Inflammatory macrophage (primary cell): Measurements from ENCODE around the gene RAP1GAP2.
A peak's percentile ranks its signal among the peaks of the same experiment; 100 is the strongest.

ENCODE experiments used
- DNase-seq, 2 donors: peaks; one replicate each; pipeline ENCODE4 v3.0.0-alpha.2; 2020 to 2022

Gene RAP1GAP2

DNA sequence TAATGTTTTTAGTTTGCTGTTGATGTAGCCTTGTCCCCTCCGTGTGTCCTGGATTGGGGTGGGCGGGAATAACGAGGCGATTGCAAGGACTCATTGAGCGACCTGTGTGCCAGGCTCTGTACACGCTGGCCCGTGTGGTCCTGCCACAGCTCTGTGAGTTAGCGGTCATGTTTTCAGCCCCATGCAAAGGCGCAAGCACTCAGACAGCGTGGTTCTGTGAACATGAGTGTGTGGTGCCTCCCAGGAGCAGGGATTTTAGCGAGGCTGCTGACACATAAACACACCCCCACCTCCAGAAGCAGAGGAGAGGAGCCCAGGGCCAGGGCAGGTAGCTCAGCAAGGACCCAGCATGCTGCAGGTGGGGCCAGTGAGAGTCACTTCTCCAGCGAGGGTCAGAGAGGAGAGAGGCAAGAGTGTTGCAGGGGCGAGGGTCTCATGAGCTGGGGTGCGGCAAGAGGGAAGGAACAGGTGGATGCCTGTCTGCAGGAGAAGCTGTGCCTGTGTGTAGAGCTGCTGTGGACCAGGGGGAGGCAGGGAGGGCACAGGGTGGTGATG, 151.8 kb downstream of the RAP1GAP2 start:
- no peak for DNase-seq

DNA sequence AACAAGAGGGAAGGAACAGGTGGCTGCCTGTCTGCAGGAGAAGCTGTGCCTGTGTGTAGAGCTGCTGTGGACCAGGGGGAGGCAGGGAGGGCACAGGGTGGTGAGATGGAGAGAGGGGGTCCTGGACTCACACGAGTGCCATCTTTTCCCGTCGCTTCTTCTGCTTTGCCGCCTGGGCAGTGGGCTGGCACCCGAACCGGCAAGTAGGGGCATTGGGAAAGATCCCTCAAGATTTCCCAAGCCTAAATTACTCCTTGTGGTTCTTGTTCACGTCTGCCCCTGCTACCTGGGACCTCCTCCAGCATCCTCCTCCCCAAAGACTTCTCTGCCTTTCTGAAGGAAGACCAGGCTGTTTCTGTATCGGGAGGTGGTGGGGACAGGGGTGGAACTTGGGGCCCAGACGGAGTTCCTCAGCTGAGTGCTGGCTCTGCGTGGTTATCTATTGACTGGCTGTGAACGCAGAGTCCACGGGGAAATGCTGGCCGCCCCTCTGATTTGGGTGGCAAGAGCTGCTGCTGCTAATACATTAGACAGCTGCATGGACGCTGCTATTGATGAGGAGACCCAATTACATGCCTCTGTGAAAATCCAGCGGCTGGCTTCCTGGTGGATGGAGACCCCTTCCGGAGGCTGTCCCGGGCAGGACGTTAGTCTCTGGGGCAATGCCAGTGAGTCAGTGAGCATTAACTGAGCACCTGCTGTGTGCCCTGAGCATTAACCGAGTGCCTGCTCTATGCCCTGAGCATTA, 152.7 kb downstream of the RAP1GAP2 start:
- DNase-seq, result no peak

DNA sequence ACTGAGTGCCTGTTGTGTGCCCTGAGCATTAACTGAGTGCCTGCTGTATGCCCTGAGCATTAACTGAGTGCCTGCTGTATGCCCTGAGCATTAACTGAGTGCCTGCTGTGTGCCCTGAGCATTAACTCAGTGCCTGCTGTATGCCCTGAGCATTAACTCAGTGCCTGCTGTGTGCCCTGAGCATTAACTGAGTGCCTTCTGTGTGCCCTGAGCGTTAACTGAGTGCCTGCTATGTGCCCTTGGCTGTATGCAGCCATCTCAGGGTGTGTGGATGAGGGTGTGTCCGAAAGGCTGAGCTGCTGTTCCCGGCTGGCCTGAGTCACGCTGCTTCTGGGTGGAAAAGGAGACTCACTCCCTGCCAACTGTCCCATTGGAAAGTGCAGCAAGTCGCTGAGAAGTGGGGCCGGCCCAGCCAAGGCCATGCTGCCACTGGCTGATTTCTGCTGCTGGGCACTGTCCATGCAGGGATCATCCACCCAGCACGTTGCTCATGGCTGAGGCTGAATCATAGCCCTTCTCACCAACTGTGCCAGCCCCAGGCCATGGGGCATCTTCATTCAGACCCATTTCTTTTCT, 153.3 kb downstream of the RAP1GAP2 start:
- DNase-seq, result no peak

DNA sequence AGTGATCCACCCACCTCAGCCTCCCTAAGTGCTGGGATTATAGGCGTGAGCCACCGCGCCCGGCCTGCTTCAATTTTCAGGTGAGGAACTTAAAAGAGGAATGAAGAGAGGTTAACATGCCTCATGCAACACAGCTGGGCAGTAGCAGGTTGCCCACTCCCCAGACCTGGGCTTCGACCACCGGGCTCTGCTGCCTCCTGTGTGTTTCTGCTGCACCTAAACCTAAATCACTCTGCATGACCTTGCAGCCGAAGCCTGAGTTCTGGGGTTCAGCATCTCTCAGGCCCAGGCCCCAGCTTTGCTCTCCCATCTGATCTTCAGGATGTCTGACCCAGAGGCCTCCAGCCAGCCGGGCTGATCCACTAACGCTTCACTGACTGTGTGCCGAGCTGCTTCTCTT, 154.6 kb downstream of the RAP1GAP2 start:
- DNase-seq, result no peak

DNA sequence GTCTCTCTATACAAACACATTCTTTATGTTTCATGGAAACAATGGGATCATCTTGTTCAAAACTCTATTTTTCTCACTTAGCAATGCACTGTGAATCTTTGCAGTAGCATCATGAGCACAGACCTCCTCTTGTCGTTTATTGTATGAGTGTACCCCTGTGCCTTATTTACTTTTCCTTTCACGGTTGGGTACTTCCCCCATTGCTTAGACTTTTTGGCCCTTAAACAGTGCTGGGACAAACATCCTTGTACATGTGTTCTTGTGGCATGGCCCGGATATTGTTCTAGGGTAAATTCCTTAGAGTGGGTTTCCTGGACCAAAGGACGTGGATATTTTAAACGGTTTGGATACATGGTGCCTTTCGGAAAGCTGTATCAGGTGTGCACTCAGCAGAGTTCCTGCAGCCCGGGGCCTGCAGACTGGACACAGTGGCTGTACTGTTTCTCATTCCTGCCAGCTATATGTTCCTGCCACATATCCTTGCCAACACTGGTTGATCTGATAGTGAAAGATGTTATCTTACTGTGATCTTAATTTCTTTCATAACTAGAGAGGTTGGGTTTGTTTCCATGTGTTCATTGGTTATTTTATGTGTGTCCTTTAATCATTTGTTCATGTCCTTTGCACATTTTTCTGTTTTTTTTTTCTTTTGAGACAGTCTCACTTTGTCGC, 156.1 kb downstream of the RAP1GAP2 start:
- DNase-seq, result no peak

DNA sequence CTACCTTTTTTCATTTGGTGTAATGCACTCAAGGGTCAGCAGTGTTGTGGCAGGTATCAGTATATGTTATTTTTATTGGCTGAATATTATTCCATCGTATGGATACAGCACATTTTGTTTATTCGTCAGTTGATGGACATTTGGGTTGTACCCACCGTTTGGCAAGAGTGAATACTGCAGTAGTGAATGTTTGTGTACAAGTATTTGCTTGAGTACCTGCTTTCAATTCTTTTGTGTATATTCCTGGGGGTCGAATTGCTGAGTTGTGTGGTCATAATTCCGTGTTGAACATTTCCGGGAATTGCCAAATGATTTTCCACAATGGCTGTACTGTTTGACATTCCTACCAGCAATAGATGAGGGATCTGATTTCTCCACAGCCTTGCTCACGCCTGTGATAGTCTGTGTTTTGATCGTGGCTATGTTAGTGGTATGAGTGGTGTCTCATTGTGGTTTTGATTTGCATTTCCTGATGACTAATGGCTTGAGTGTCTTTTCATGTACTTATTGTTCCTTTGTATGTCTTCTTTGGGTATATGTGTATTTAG, 158.7 kb downstream of the RAP1GAP2 start:
- peak; percentile 22 to 32 for DNase-seq

DNA sequence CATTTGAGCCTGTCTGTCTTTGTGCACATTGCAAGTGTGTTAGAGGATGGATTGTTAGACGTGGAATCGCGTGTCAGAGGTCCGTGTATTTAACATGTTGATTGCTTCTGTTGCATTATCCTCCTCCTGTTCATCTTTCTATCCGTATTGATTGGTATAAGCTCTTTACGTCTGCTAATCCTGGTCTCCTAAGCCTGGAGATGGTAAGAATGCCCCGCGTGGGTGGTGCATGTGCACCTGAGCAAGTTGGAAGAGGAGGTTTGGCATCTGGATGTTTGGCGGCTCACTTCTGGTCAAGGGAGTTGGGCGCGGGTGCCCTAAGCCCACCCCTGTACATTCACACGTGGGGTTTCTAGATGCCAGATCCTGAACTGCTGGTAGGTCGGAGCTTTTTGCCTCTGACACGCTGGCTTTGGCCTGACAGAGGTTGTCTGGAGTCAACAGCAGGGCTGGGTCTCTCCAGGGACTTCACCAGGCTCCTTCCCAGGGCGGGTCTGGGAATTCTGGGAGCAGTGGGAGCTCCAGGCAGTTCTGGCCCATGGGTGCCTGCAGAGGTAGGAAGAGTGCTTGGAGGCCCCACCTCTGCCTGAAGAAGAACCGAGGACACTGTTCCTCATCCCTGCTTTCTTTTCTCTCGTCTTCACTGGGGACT, 159.8 kb downstream of the RAP1GAP2 start:
- no peak for DNase-seq

DNA sequence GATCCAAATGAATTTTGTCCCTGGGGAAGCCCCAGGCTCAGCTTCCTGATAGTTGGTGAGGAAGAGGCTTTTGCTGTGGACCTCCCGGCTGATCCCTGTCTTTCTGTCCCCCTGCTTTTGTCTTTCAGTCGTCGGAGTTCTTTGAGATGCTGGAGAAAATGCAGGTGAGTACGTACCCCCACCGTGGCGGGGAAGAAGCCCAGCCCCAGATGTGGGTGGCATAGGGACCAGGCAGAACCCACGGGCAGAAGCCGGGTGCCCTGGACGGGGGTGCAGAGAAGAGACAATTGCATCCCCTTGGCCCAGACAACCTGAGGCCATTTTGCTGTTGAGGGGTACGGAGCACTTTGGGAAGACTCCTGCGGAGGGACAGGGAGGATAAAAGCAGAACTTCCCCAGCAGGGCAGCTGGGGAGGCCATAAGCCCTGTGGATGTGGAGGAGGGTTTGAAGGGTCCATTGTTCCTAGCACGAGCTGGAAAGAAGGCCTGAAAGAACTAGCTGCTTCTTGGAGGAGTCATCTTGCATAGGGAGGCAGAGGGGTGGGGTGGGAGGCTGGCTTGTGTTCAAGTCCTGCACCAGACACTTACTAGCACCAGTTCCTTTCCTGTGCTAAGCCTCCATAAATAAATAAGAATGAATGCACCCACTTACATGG, 161.5 kb downstream of the RAP1GAP2 start:
- DNase-seq, result no peak

DNA sequence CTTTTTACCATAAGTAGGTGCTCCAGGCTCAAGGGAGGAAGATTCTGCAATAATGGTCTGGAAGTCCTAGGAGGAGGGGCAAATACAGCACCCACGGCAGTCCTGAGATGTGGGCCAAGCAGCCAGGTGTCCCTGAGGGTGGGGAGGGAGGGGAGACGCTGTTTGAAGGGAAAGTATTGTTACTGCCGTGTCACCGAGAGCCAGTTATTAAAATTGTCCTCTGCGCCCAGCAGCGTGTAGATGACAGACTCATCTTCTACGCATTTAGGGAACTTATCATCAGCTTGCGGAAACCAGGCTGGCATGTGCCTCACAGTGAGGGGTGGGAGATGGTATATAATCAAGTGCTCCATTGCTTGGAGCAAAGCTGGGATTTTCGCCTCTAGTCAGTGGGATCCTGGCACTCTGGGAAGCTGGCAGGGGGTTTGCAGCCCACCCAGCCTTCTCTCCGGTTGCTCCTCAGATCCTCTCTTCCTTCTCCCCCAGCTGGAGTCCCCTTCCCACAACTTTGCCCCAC, 162.5 kb downstream of the RAP1GAP2 start:
- DNase-seq, result no peak

DNA sequence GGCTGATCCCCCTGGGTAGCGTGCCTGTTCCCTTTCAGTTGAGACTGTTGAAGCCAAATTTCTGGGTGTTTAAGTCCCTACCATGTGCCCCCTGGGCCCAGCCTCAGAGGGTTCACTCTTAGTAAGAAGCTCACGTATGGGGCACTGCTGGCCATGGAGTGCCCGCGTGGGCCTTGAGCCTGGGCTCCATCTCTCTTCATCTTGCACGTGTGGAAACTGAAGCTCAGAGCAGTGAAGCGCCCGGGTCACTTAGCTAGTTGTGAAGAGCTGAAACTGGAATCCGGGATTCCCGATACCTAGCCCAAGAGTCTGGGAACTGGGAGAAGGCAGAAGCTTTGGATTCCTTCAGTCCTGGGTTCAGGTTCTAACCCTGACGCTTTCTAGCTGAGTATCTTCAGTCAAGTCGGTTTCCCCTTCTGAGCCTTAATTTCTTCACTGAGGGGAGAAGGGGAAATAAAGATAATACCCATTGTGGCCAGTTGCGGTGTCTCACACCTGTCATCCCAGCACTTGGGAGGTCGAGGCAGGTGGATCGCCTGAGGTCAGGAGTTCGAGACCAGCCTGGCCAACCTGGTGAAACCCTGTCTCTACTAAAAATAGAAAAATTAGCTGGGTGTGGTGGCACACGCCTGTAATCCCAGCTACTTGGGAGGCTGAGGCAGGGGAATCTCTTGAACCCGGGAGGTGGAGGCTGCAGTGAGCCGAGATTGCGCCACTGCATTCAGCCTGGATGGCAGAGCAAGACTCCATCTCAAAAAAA, 163.3 kb downstream of the RAP1GAP2 start:
- no peak for DNase-seq

DNA sequence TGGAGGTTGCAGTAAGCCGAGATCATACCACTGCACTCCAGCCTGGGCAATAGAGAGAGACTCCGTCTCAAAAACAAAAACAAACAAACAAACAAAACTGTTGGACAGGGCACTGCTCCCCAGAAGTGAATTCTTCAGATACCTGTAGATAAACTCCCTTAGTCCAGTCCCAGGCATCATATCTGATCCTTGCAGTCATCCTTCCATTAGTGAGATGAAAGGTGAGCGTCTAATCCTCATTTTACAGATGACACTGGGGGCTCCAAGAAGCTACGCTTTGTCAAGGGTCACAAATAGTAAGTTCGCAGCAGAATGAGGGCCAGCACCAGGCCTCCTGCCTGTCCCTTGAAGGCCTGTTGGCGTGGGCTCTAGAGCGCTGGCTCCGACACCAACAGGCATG, 165.2 kb downstream of the RAP1GAP2 start:
- DNase-seq, result no peak

DNA sequence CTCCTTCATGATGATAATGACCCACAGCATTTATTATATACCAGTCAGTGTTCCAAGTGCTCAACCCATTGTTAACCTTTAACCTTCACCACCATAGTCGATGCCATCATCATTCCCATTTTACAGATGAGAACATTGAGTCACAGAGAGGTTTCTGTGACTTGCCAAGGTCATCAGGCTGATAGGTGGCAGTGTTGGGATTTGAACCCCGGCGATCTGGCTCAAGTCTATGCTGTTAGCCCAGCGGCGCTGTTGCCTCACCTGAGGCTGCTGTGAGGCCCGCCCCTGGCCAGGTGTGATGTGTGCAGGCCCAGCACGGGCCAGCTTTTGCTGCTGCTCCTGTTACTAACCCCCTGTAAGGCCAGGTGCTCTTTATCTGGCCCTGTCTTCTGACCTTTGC, 166.0 kb downstream of the RAP1GAP2 start:
- DNase-seq, result no peak

DNA sequence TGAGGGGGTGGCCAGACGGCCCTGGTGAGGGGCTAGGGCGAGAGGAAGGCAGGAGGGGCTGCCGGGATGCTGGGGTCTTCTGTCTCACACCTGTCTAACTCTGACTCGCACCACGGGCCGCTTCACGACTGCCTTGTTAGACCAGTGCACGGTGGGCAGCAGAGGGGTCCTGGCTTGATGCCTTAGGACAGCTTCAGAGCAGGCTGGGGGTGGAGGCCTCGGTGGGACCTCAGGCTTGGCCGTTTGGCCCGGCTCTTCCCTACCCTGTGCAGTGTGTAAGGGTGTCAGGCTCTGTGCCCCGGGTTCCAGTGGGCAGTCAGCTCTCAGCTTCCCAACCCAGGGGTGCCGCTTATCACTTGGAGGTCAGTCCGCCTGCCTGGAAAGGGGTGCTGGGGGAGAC, 166.5 kb downstream of the RAP1GAP2 start:
- no peak for DNase-seq

DNA sequence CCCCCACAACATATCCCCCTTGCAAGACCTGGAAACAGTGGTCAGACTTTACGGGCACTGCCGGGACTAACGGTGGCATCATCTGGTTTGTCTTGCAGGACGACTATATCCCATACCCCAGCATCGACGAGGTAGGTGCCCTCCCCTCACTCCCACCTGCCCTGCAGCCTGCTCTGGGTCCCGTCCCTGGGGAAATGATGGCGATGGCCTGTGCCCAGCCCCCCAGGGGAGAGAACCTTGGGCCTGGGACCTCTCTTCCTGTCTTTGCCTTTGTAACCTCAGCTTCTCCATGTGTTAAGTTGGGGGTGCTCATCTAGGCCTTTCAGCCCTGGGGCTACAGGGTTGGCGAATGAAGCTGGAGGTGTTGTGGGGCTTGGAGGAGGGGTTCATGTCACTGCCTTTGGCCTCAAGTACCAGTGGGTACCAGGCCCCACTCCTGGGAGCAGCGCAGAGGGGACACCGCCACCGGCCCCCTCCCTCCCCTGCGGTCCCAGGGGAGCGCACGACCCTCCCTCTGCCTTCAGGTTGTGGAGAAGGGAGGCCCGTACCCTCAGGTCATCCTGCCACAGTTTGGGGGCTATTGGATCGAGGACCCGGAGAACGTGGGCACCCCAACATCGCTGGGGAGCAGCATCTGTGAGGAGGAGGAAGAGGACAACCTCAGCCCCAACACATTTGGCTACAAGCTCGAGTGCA, 167.2 kb downstream of the RAP1GAP2 start:
- DNase-seq, result no peak

DNA sequence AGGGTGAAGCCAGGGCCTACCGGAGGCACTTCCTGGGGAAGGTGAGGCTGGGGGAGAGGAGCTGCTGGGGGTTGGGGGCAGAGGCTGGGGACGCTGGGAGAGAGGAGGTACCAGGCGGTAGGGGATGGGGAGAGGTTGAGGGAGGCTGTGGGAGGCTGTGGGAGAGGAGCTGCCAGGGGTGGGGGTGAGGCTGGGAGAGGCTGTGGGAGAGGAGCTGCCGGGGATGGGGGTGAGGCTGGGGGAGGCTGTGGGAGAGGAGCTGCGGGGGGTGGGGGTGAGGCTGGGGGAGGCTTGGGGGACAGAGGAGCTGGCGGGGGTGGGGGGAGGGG, 167.8 kb downstream of the RAP1GAP2 start:
- DNase-seq, result no peak

DNA sequence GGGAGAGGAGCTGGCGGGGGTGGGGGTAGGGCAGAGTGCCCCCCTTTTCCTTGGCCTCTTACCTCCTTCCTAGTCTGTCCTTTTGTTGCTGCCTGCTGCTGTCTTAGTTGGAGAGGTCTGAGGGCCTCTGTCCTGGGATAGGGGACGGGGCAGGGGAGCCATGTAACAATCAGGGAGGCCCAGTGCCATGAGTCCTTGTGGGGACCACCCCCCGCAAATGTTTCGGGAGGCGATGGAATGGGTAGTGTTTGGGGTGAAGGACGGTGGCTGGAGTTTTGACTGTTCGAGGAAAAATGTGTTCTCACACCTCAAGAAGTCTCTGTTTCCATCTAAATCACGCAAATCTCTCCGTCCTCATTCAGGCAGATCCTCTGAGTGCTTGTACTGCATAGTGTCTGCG, 168.1 kb downstream of the RAP1GAP2 start:
- no peak for DNase-seq

DNA sequence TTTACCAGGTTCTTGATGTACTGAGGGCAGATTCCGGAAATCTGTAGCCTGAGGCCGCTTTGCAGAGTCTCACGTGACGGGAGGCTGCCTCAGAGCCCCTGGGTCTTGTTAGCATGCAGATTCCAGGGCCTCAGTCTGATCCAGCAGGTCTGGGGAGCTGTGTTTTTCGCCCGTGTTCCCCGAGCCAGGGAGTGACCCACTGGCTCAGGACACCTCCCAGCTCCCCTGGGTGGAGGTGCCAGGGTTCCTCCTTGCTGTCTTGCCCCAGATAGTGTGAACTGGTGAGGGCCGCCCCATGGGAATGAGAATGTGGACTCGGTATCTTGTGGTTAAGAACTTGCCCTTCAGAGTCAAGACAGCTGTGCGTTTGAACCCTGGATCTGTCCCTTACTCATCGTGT, 168.6 kb downstream of the RAP1GAP2 start:
- DNase-seq, result no peak

DNA sequence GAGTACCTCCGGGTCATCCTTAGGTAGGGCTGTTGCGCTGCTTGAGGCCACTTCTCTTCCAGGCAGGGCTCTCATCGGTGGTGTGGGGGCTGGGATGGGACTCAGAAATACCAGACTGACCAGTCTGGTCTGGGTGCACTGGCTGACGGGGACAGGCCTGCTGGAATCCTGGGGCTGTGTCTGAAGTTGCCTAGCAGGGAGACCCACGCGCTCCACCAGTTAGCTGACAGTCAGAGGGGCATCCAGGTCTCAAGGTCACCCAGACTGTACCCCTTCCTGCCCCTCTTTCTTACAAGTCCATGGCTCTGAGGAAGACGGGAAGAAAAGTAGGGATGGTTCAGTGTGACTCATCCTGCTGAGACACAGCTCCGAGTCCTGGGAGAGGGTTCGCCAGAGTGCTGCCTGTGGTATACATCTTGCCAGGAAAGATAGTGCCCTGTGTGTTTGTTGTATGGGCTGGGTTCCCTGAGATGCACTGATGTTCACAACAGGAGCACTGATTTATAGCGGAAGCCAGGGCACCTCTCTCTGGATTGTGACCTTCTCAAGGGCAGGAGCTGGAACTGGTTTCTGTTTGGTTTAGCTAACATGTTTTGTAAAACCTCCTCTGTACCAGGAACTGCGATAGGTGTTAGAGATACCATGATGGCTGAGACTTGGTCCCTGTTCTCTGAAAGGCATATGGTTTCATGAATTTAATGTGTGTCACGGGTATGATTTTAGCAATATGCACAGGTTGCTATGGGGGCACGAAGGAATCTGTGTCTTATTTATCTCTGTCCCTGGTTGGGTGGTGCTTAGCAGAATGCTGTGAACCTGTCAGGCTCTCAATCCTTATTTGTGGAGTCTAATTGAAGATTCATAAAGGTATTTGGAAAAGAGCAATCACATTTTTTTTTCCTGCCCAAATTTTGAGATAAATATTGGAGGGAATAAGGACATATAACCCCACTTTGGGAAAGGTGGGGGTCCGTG, 169.7 kb downstream of the RAP1GAP2 start:
- DNase-seq, result no peak

DNA sequence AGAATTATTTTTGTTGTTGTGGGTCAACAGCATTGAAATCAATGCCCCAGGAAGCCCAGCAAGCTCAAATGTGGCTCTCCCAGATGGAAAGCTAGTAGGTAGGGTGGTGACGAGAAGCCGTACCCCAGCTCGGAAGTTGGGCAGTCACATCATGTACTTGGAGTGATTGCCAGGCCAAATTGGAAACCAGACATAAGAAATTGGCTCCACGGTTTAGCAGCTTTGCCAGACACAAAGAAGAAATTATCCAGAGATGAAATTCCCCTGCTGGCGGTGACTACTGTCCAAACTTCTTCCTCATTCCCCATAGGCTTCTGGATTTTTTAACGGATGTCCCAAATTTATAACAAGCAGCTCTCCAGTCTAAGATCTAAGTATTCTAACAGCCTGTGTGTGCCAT, 171.3 kb downstream of the RAP1GAP2 start:
- no peak for DNase-seq

DNA sequence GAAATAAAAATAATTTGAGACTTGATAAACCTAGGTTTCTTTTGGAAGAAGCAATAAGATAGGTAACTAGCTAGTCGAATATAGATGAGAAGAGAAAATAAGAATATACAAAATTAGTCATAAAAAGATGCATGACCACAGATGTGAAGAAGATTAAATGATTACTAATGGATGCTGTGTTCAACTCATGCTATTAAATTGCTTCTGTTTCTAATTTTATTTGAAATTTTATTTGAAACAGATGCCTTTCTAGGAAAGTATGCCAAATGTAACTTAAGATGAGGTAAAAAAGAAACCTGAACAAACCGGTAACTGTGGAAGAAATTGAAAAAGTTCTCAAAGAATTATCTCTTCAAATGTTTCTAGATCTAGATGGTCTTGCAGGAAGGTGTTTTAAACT, 175.6 kb downstream of the RAP1GAP2 start:
- no peak for DNase-seq
